SK-N-SH (cell line): ENCODE data around the gene SLC2A11. TPM values are rescaled to one million over a fixed set of nuclear protein-coding genes. Genes with fewer than 3 reads are reported as not detected.

ENCODE experiments used
- CTCF ChIA-PET: fragments of 300-600, 350-600 bp; formaldehyde crosslinking; extraction: SDS; loops from one replicate; lab custom pipeline; 2021; lab: Yijun Ruan, JAX
- POLR2A ChIA-PET: fragments of 350-600 bp; sonication (Branson Sonifier 250); formaldehyde crosslinking; extraction: SDS; loops from one replicate; lab custom pipeline; 2020; ENCODE audit warnings: antibody characterized with exemption, inconsistent platforms; lab: Yijun Ruan, JAX
- DNase-seq: peaks from one replicate; pipeline ENCODE4 v3.0.0; 2012
- H2AFZ ChIP-seq: fragments of 200-600 bp; sonication (generic); 2 replicates; pipeline ENCODE4 v1.8.1; 2016; ENCODE audit warnings: antibody characterized with exemption, mild to moderate bottlenecking, low read depth
- H3F3A ChIP-seq: fragments of 200-600 bp; sonication (generic); replicated peaks from 2 replicates; pipeline ENCODE3; 2016; ENCODE audit warnings: antibody characterized with exemption, mild to moderate bottlenecking; ENCODE audit not compliant: insufficient read depth
- H3K27ac ChIP-seq, 2 experiments: fragments of 200-500 bp in 1 of 2; fragments of 200-600 bp in 1 of 2; sonication (Bioruptor generic) in 1 of 2; sonication (generic), shearing (Covaris generic) in 1 of 2; 2 replicates each; pipeline versions ENCODE4 v1.5.1 to v1.6.1; 2014 to 2016; ENCODE audit warnings: low read depth in 2 of 2, inconsistent platforms in 1 of 2, low read length in 1 of 2, mild to moderate bottlenecking in 1 of 2, mixed read lengths in 1 of 2
- H3K27me3 ChIP-seq: fragments of 200-600 bp; sonication (generic), shearing (Covaris generic); 2 replicates; pipeline ENCODE4 v1.6.1; 2016; ENCODE audit warnings: mixed run types; ENCODE audit not compliant: insufficient read depth
- H3K36me3 ChIP-seq, 2 experiments: fragments of 200-500 bp in 1 of 2; fragments of 200-600 bp in 1 of 2; sonication (Bioruptor generic) in 1 of 2; sonication (generic) in 1 of 2; replicated peaks in 1 of 2; 2 replicates each; pipeline versions ENCODE3 to v1.5.1; 2014 to 2016; ENCODE audit warnings: low read length in 1 of 2, mild to moderate bottlenecking in 1 of 2; ENCODE audit not compliant: insufficient read depth in 2 of 2, control insufficient read depth in 1 of 2
- H3K4me1 ChIP-seq, 2 experiments: fragments of 200-500 bp in 1 of 2; fragments of 200-600 bp in 1 of 2; sonication (Bioruptor generic) in 1 of 2; sonication (generic), shearing (Covaris generic) in 1 of 2; 2 replicates each; pipeline versions ENCODE4 v1.5.1 to v1.6.1; 2014 to 2016; ENCODE audit warnings: low read depth in 1 of 2, low read length in 1 of 2, mixed run types in 1 of 2; ENCODE audit not compliant: insufficient read depth in 2 of 2, control insufficient read depth in 1 of 2
- H3K4me2 ChIP-seq: fragments of 200-600 bp; sonication (generic), shearing (Covaris generic); 2 replicates; pipeline ENCODE4 v1.6.1; 2017; ENCODE audit warnings: mixed run types
- H3K4me3 ChIP-seq, 2 experiments: fragments of 200-500 bp in 1 of 2; fragments of 200-600 bp in 1 of 2; sonication (Bioruptor generic) in 1 of 2; sonication (generic), shearing (Covaris generic) in 1 of 2; 2 replicates each; pipeline versions ENCODE4 v1.5.1 to v1.8.1; 2014 to 2016; ENCODE audit warnings: low read depth in 2 of 2, inconsistent platforms in 1 of 2, low read length in 1 of 2, mild to moderate bottlenecking in 1 of 2, mixed read lengths in 1 of 2, moderate library complexity in 1 of 2
- H3K79me2 ChIP-seq: fragments of 200-600 bp; sonication (generic); 2 replicates; pipeline ENCODE4 v1.8.1; 2017; ENCODE audit warnings: mild to moderate bottlenecking; ENCODE audit not compliant: insufficient read depth
- H3K9ac ChIP-seq: fragments of 200-600 bp; sonication (generic); 2 replicates; pipeline ENCODE4 v1.6.1; 2017; ENCODE audit warnings: mixed run types
- H3K9me2 ChIP-seq: fragments of 200-600 bp; sonication (generic); 2 replicates; pipeline ENCODE4 v1.6.1; 2017; ENCODE audit warnings: mixed run types
- H3K9me3 ChIP-seq: fragments of 200-600 bp; sonication (generic); 2 replicates; pipeline ENCODE4 v1.6.1; 2017; ENCODE audit warnings: mixed run types, mild to moderate bottlenecking, moderate library complexity
- H4K20me1 ChIP-seq: fragments of 200-600 bp; sonication (generic); 2 replicates; pipeline ENCODE4 v1.6.1; 2017; ENCODE audit warnings: mild to moderate bottlenecking, mixed run types; ENCODE audit not compliant: insufficient read depth
- CTCF ChIP-seq: fragments of 200-600 bp; sonication (generic); IDR thresholded peaks from 2 replicates; pipeline ENCODE4 v1.6.1; 2017; ENCODE audit warnings: antibody characterized with exemption, mild to moderate bottlenecking, moderate library complexity
- ELF1 ChIP-seq: IDR thresholded peaks from 2 replicates; pipeline ENCODE4 v1.4.0; 2012
- EZH2phosphoT487 ChIP-seq: fragments of 200-600 bp; sonication (generic); IDR thresholded peaks from 2 replicates; pipeline ENCODE4 v1.6.1; 2017; ENCODE audit warnings: low read depth, mixed run types, mild to moderate bottlenecking, antibody characterized with exemption, moderate library complexity, borderline replicate concordance
- GABPA ChIP-seq: IDR thresholded peaks from 2 replicates; pipeline ENCODE4 v1.4.0; 2012; ENCODE audit warnings: low read depth, mild to moderate bottlenecking
- GATA2 ChIP-seq: sonication (generic); formaldehyde crosslinking; IDR thresholded peaks from 2 replicates; pipeline ENCODE4 v1.5.0; 2020; ENCODE audit warnings: mild to moderate bottlenecking, missing genetic modification reagents
- IRF3 ChIP-seq: fragments of 150-350 bp; IDR thresholded peaks from 2 replicates; pipeline ENCODE4 v1.6.1; 2016; ENCODE audit warnings: mild to moderate bottlenecking, low read depth, low read length
- MXI1 ChIP-seq: IDR thresholded peaks from 2 replicates; pipeline ENCODE4 v1.6.1; 2012; ENCODE audit warnings: mild to moderate bottlenecking, low read depth, low read length, improper control_type of control experiment
- NFIC ChIP-seq: IDR thresholded peaks from 2 replicates; pipeline ENCODE4 v1.4.0; 2012; ENCODE audit warnings: borderline replicate concordance
- POLR2AphosphoS5 ChIP-seq: IDR thresholded peaks from 2 replicates; pipeline ENCODE4 v1.6.1; 2012; ENCODE audit warnings: low read depth, low read length
- RAD21 ChIP-seq: IDR thresholded peaks from 2 replicates; pipeline ENCODE4 v1.6.1; 2012; ENCODE audit warnings: mild to moderate bottlenecking, low read length
- RCOR1 ChIP-seq: fragments of 150-350 bp; IDR thresholded peaks from 2 replicates; pipeline ENCODE4 v1.6.1; 2017; ENCODE audit warnings: antibody characterized with exemption, low read length
- REST ChIP-seq: IDR thresholded peaks from 2 replicates; pipeline ENCODE4 v1.6.1; 2012; ENCODE audit warnings: mild to moderate bottlenecking, low read depth, low read length, moderate library complexity
- SIN3A ChIP-seq: IDR thresholded peaks from 2 replicates; pipeline ENCODE4 v1.6.1; 2012; ENCODE audit warnings: low read depth, mild to moderate bottlenecking, low read length, moderate library complexity, borderline replicate concordance
- USF1 ChIP-seq: IDR thresholded peaks from 2 replicates; pipeline ENCODE4 v1.4.0; 2012; ENCODE audit warnings: low read depth, borderline replicate concordance
- YY1 ChIP-seq: IDR thresholded peaks from 2 replicates; pipeline ENCODE4 v1.4.0; 2012; ENCODE audit warnings: low read depth, mild to moderate bottlenecking
- WGBS: methylation state at CpG from one replicate; pipeline ENCODE4 v1.1.6; 2017; ENCODE audit warnings: low lambda C conversion rate; 5-methylcytosine and 5-hydroxymethylcytosine counted together
- polyA plus RNA-seq, 3 experiments: library from polyadenylated mRNA; depleted of rRNA; stranded (reverse); fragments of >200 nt; gene quantifications; 2 replicates each; pipeline ENCODE4 v1.2.3, GENCODE V29; 2012

The SLC2A11 gene
- polyA plus RNA-seq, 1 of the 3 experiments (the other 2 are of a cell fraction) = 21.8 TPM

- TF ChIP-seq CTCF (no peak), NFIC (no peak), EZH2phosphoT487 (no peak), GATA2 (no peak), MXI1 (no peak), POLR2AphosphoS5 (no peak), USF1 (no peak)
- TF ChIP-seq, all 33 proteins: peak for 0
Observed at GRCh38 chr22:23889620-23890019, 31.9 kb downstream of the SLC2A11 start (continued).

- CTCF ChIA-PET = interaction anchor here (2.8 to 3.3 kb wide), 2 partner anchors 7 to 33 kb away, joined by 15 to 17 read pairs; no protein-coding TSS in a partner anchor
- H3K27ac ChIP-seq = no peak overlapping the region
- peaks cover 12 to 16% of the 10 kb centered on the region in 2 experiments for H3K36me3 ChIP-seq
- H3K4me1 ChIP-seq = peaks cover 15 to 20% of the 10 kb centered on the region in 2 experiments; a peak in 2 of 4 replicates
- TF ChIP-seq GATA2 (no peak), YY1 (no peak)
- TF ChIP-seq, all 33 proteins: peak for 0
- WGBS = 89% methylated on average over 7 of the region's 7 CpGs
- H3K4me3 ChIP-seq = no peak overlapping the region
- POLR2A ChIA-PET = no interaction called here
- H3K9me3 ChIP-seq = no peaks in the 10 kb centered on the region
- no peaks in the 10 kb centered on the region for H3K27me3 ChIP-seq
- H3K9me2 ChIP-seq = no peaks in the 10 kb centered on the region
- no peak overlapping the region for H3K4me2 ChIP-seq
- peaks cover 12% of the 10 kb centered on the region for H3F3A ChIP-seq
- peaks cover 22% of the 10 kb centered on the region; the same call in 1 of the 2 replicates for H3K79me2 ChIP-seq
- H3K9ac ChIP-seq = no peak overlapping the region
- no peak overlapping the region for H2AFZ ChIP-seq
- peaks cover 9% of the 10 kb centered on the region; the same call in 1 of the 2 replicates for H4K20me1 ChIP-seq
- DNase-seq = no peak
Observed at GRCh38 chr22:23891726-23892125, 34.1 kb downstream of the SLC2A11 start.

- peaks cover 16 to 17% of the 10 kb centered on the region in 2 experiments for H3K36me3 ChIP-seq
- TF ChIP-seq ELF1 (no peak), RCOR1 (no peak), MXI1 (no peak), REST (no peak), YY1 (no peak), GABPA (no peak), RAD21 (no peak), IRF3 (no peak), SIN3A (no peak), GATA2 (no peak)
- H3K4me1 ChIP-seq = peaks cover 15 to 24% of the 10 kb centered on the region in 2 experiments; a peak in 2 of 4 replicates
- no peak for DNase-seq
- WGBS = 98% methylated on average over 2 of the region's 2 CpGs
- H3K4me3 ChIP-seq = no peak overlapping the region
- ChIA-PET CTCF (interaction anchor here (2.8 to 3.3 kb wide), 2 partner anchors 8 to 33 kb away, joined by 15 to 17 read pairs; no protein-coding TSS in a partner anchor), POLR2A (no interaction called here)
- peaks cover 9% of the 10 kb centered on the region; the same call in 1 of the 2 replicates for H4K20me1 ChIP-seq
- no peaks in the 10 kb centered on the region for H3K27me3 ChIP-seq
- no peaks in the 10 kb centered on the region for H3K9me2 ChIP-seq
- H3K27ac ChIP-seq = no peak overlapping the region
- H2AFZ ChIP-seq = no peak overlapping the region
- H3K9me3 ChIP-seq = no peaks in the 10 kb centered on the region
- peaks cover 12% of the 10 kb centered on the region for H3F3A ChIP-seq
- no peak overlapping the region for H3K9ac ChIP-seq
- H3K79me2 ChIP-seq = peaks cover 22% of the 10 kb centered on the region; the same call in 1 of the 2 replicates
- H3K4me2 ChIP-seq = no peak overlapping the region
Observed at GRCh38 chr22:23892130-23892529, 34.5 kb downstream of the SLC2A11 start.
